ENCODE measurements around the gene FXYD4. TPM values are rescaled to one million over a fixed set of nuclear protein-coding genes. Genes with fewer than 3 reads are reported as not detected.
A peak's percentile ranks its signal among the peaks of the same experiment; 100 is the strongest.

Gene FXYD4
- total and polyA plus RNA-seq, 2 experiments from 2014 or later: not detected

DNA sequence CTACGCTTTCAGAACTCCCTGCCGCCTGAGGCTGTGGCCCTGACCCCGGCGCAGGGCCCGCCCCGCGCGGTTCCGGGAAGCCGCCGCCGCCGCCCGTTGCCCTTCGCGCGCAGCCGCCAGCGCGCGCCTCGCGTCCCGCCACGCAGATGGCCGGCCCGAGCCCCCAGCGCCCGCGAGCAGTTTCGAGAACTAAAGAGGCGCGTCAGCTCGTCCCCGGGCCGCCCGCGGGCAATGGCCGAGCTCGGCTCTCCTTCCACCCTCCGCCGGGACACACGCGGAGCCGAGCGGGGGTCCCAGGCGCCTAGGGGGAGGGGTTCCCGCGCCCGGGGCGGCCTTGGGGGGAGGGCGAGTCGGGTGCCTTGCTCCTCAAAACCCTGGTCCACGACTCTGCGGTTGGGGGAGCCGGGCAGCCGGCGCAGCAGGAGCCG is 35.7 kb downstream of the FXYD4 start:
- no peak overlapping the region for H2AFZ ChIP-seq

More for the DNA sequence above, 35.7 kb downstream of the FXYD4 start:
- peak overlapping the region; percentile 96 for H3K27ac ChIP-seq (ENCODE audit: low read depth)
- Mint-ChIP-seq H3K4me1 (peaks cover 33% of the 10 kb centered on the region), H3K27me3 (ENCODE audit: insufficient read depth, low read depth, poor library complexity) (peaks cover 28% of the 10 kb centered on the region), H3K4me3 (peak overlapping the region; percentile 93), H3K36me3 (ENCODE audit: low read depth) (peaks cover 30% of the 10 kb centered on the region), H3K9me3 (peaks cover 5% of the 10 kb centered on the region; the same call in 1 of the 3 replicates), H3K27ac (peak overlapping the region; percentile 99)
- H4K20me1 ChIP-seq (replicated peaks; ENCODE audit: insufficient read depth): peaks cover 38% of the 10 kb centered on the region
- peak overlapping the region; percentile 83 for H3K4me2 ChIP-seq
- TF ChIP-seq CTCF (conservative IDR thresholded peaks at IDR 0.05; ENCODE audit: low read depth in 2 of 2) (no peak), EZH2 (IDR thresholded peaks at IDR 0.05; ENCODE audit: low read depth, unreplicated experiment) (no peak), POLR2AphosphoS5 (IDR thresholded peaks at IDR 0.05; ENCODE audit: low read depth) (no peak), ZNF114 (CRISPR knock-in tag; IDR thresholded peaks at IDR 0.05) (no peak), ZNF331 (CRISPR knock-in tag; IDR thresholded peaks at IDR 0.05; ENCODE audit: low read depth) (no peak), EZH2phosphoT487 (IDR thresholded peaks at IDR 0.05; ENCODE audit: unreplicated experiment) (no peak), NANOG (IDR thresholded peaks at IDR 0.05; ENCODE audit: borderline replicate concordance) (no peak), JUNB (IDR thresholded peaks at IDR 0.05; ENCODE audit: unreplicated experiment) (no peak), ETS1 (IDR thresholded peaks at IDR 0.05) (no peak), STAT1 (IDR thresholded peaks at IDR 0.05; ENCODE audit: unreplicated experiment) (no peak), CREB1 (CRISPR knock-in tag; IDR thresholded peaks at IDR 0.05; ENCODE audit: low read depth) (no peak)
- TF ChIP-seq, protein P1, sequence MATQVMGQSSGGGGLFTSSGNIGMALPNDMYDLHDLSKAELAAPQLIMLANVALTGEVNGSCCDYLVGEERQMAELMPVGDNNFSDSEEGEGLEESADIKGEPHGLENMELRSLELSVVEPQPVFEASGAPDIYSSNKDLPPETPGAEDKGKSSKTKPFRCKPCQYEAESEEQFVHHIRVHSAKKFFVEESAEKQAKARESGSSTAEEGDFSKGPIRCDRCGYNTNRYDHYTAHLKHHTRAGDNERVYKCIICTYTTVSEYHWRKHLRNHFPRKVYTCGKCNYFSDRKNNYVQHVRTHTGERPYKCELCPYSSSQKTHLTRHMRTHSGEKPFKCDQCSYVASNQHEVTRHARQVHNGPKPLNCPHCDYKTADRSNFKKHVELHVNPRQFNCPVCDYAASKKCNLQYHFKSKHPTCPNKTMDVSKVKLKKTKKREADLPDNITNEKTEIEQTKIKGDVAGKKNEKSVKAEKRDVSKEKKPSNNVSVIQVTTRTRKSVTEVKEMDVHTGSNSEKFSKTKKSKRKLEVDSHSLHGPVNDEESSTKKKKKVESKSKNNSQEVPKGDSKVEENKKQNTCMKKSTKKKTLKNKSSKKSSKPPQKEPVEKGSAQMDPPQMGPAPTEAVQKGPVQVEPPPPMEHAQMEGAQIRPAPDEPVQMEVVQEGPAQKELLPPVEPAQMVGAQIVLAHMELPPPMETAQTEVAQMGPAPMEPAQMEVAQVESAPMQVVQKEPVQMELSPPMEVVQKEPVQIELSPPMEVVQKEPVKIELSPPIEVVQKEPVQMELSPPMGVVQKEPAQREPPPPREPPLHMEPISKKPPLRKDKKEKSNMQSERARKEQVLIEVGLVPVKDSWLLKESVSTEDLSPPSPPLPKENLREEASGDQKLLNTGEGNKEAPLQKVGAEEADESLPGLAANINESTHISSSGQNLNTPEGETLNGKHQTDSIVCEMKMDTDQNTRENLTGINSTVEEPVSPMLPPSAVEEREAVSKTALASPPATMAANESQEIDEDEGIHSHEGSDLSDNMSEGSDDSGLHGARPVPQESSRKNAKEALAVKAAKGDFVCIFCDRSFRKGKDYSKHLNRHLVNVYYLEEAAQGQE (IDR thresholded peaks at IDR 0.05; ENCODE audit: unreplicated experiment): no peak
- TF ChIP-seq, protein P2, sequence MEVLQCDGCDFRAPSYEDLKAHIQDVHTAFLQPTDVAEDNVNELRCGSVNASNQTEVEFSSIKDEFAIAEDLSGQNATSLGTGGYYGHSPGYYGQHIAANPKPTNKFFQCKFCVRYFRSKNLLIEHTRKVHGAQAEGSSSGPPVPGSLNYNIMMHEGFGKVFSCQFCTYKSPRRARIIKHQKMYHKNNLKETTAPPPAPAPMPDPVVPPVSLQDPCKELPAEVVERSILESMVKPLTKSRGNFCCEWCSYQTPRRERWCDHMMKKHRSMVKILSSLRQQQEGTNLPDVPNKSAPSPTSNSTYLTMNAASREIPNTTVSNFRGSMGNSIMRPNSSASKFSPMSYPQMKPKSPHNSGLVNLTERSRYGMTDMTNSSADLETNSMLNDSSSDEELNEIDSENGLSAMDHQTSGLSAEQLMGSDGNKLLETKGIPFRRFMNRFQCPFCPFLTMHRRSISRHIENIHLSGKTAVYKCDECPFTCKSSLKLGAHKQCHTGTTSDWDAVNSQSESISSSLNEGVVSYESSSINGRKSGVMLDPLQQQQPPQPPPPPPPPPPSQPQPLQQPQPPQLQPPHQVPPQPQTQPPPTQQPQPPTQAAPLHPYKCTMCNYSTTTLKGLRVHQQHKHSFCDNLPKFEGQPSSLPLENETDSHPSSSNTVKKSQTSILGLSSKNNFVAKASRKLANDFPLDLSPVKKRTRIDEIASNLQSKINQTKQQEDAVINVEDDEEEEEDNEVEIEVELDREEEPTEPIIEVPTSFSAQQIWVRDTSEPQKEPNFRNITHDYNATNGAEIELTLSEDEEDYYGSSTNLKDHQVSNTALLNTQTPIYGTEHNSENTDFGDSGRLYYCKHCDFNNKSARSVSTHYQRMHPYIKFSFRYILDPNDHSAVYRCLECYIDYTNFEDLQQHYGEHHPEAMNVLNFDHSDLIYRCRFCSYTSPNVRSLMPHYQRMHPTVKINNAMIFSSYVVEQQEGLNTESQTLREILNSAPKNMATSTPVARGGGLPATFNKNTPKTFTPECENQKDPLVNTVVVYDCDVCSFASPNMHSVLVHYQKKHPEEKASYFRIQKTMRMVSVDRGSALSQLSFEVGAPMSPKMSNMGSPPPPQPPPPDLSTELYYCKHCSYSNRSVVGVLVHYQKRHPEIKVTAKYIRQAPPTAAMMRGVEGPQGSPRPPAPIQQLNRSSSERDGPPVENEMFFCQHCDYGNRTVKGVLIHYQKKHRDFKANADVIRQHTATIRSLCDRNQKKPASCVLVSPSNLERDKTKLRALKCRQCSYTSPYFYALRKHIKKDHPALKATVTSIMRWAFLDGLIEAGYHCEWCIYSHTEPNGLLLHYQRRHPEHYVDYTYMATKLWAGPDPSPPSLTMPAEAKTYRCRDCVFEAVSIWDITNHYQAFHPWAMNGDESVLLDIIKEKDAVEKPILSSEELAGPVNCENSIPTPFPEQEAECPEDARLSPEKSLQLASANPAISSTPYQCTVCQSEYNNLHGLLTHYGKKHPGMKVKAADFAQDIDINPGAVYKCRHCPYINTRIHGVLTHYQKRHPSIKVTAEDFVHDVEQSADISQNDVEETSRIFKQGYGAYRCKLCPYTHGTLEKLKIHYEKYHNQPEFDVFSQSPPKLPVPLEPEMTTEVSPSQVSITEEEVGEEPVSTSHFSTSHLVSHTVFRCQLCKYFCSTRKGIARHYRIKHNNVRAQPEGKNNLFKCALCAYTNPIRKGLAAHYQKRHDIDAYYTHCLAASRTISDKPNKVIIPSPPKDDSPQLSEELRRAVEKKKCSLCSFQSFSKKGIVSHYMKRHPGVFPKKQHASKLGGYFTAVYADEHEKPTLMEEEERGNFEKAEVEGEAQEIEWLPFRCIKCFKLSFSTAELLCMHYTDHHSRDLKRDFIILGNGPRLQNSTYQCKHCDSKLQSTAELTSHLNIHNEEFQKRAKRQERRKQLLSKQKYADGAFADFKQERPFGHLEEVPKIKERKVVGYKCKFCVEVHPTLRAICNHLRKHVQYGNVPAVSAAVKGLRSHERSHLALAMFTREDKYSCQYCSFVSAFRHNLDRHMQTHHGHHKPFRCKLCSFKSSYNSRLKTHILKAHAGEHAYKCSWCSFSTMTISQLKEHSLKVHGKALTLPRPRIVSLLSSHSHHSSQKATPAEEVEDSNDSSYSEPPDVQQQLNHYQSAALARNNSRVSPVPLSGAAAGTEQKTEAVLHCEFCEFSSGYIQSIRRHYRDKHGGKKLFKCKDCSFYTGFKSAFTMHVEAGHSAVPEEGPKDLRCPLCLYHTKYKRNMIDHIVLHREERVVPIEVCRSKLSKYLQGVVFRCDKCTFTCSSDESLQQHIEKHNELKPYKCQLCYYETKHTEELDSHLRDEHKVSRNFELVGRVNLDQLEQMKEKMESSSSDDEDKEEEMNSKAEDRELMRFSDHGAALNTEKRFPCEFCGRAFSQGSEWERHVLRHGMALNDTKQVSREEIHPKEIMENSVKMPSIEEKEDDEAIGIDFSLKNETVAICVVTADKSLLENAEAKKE (CRISPR knock-in tag; IDR thresholded peaks at IDR 0.05): no peak
- H3K9me2 ChIP-seq (ENCODE audit: insufficient read depth): no peaks in the 10 kb centered on the region
- H3K36me3 ChIP-seq (ENCODE audit: insufficient read depth): 0 out of 2 replicates have a peak, but pooled peaks cover 8% of the 10 kb centered on the region
- H3K27me3 ChIP-seq (ENCODE audit: insufficient read depth): no peaks in the 10 kb centered on the region
- peaks cover 11% of the 10 kb centered on the region; the same call in 1 of the 2 replicates for H3F3A ChIP-seq (replicated peaks; ENCODE audit: low read depth)
- DNase-seq (ENCODE audit: low spot score) (peak; percentile 39), ATAC-seq (no peak)
- peaks cover 39% of the 10 kb centered on the region for H3K4me1 ChIP-seq (ENCODE audit: insufficient read depth)
- peak overlapping the region; percentile 86 for H3K4me3 ChIP-seq
- H3K79me2 ChIP-seq (replicated peaks; ENCODE audit: insufficient read depth): peaks cover 71% of the 10 kb centered on the region
